Left hindlimb (tissue), 1 donor: ENCODE measurements around the gene COL4A1.

Experiments used
- DNase-seq: peaks from one replicate; pipeline ENCODE4 v3.0.0-alpha.2; 2018

Gene COL4A1

GRCh38 chr13:110150384-110151101 is 156.4 kb downstream of the COL4A1 start:
- no peak for DNase-seq

DNA sequence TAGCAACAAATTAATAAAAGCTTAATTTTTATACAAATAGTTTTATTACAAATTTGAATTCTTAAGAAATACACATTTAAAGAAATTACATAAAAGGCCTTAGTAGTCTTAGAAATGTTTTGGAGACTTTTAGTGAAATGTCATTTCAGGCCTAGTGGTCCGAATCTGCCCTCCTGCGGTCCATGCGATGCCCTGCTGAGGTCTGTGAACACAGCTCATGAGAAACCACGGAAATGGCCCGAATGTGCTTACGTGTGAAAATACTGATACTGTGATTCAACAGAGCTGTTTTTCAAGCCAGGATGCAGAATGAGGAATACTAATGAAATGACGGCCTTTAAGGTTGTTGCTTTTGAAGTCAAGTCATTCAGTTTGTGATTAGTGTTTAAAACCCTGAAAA is 157.9 kb downstream of the COL4A1 start:
- DNase-seq = no peak

- DNase-seq = no peak
These were observed 166.9 kb downstream of the COL4A1 start for GRCh38 chr13:110140099-110140498.

GRCh38 chr13:110138700-110139036 is 168.3 kb downstream of the COL4A1 start:
- no peak for DNase-seq

- DNase-seq = peak; percentile 63
These were observed 168.8 kb downstream of the COL4A1 start for GRCh38 chr13:110138010-110138699.

DNA sequence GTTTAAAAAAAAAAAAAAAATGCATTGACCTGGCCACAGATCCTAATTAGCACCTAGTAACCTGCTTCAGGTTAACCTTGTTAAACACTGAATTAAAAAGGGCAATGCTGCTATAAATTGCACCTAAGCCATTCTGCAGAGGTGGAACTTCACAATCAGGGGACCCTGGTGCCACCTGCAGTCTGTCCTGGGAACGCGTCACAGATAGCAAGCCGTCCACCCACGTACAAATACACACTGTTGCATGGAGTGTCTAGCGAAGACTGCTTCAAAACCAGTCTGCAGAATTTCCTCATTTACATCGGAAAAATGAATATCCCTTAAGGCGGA is 169.3 kb downstream of the COL4A1 start:
- DNase-seq = peak; percentile 40

- DNase-seq = peak; percentile 39
These were observed 170.0 kb downstream of the COL4A1 start for GRCh38 chr13:110136660-110137585.

DNA sequence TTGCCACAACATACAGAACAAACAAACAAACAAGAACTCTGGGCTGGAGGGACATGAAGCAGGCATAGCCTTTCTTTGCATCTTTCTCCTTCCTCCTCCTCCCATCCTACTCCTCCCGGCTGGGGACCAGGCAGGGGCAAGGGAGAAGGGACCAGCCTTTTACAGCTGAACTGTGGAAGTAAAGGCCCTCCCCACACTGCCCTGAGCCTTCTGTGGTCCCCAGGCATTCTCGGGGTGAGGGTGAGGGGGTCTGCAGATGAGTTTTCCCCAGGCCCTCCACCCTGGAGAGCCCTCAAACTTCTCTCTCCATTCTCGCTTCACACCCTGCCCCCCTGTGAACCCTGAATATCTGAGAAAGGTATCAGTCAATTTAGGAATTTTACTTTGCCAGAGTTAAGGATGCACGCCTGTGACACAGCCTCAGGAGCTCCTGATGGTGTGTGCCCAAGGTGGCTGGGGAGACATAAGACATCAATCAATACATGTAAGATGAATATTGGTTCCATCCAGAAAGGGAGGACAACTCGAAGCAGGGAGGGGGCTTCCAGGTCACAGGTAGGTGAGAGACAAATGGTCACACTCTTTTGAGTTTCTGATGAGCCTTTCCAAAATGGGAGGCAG is 170.9 kb downstream of the COL4A1 start:
- no peak for DNase-seq

GRCh38 chr13:110134801-110135200 is 172.2 kb downstream of the COL4A1 start:
- no peak for DNase-seq

- DNase-seq = no peak
These were observed 173.3 kb downstream of the COL4A1 start for GRCh38 chr13:110133425-110134235.

DNA sequence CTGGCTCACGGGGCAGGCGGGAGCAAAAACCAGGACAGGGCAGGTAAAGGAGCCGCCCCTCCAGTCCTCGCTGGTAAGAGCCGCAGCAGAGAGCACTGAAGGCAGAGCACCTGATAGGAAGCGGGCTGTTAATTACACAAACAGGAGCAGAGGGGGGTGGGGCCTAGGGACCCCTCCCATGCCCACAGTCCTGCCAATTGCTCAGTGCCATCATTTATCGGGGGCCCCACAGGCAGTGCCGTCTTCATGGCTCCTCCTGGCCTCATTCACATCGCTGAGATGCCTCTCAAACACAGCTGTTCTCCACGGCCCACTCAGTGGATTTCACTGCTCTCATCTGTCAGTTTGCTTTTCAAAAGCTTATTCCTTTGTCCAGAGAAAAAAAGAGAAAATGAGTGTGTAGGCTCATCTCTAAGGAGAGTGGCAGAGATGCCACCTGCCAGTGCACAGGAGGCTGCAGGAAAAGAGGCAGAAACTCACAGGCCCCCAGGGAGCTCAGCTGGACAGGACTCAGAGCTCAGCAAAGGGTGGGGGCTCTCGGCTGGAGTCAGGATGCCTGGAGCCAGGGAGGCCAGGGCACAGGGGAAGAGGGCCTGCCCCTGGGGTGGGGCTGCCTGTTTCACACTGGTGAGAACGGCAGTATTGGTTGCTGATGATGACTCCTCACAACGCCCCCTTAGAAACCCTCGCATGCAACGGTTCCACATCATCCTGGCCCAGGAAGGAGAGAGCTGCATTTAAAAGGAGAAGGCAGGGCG is 174.6 kb downstream of the COL4A1 start:
- peak; percentile 47 for DNase-seq

DNA sequence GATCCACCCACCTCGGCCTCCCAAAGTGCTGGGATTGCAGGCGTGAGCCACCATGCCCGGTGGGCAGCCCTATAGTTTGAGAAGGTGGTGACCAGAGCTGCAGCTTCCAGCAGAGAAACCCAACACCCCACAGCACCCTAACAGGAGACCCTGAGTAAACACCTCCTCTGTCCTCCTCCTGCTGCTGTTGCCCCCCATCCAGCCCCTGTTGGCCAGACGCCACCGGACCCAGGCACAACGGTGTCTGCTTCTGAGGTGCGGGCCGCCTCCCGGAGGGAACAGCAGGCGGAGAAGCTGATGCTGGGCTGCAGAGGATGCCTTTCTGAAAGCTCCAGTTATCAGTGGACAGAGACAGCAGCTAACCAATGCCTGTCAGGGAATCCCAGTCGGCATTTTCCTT is 175.5 kb downstream of the COL4A1 start:
- DNase-seq = no peak

- DNase-seq = no peak
These were observed 176.5 kb downstream of the COL4A1 start for GRCh38 chr13:110130431-110130830.

DNA sequence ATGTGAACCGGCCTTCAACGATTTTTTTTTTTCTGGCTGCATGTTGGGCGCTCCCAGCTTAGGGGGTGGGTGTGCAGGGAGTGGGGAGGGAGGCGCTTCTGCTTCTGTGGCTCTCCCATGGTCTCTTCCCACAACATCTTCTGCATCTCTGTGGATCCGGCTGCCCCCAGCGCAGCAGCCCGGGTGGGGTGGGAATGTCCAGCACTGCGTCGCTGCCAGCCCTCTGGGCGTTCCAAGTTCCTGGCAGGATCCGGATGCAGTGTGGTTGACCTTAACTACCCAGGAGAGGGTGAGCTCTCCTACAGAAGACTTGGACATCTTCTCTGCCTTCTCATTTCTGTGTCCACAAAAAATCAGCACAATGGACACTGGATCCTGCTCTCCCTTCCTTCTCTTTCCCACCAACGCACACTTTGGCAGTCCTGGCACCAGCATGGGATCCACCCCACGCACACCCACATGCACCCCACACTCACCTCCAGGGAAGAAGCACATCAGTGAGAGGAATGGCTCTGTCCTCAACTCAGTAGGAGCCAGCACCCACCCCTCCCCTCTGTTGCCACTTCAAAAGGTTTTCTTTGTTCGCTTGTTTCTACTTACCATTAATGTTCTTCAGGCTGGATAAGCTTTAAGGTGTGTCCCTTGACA is 177.3 kb downstream of the COL4A1 start:
- no peak for DNase-seq

DNA sequence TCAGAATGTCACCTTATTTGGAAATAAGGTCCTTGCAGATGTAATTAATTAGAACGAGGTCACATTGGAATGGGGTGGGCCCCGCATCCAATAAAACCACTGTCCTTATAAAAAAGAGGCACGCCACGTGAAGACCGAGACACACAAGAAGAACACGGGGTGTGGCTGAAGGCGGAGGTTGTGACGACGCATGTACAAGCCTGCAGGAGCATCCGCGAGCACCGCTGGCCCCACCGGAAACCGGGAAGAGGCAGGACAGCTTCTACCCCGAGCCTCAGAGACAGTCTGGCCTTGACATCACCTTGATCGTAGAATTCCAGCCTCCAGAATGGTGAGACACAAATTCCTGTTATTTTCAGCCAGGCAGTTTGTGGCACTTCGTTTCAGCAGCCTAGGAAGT is 177.9 kb downstream of the COL4A1 start:
- no peak for DNase-seq

DNA sequence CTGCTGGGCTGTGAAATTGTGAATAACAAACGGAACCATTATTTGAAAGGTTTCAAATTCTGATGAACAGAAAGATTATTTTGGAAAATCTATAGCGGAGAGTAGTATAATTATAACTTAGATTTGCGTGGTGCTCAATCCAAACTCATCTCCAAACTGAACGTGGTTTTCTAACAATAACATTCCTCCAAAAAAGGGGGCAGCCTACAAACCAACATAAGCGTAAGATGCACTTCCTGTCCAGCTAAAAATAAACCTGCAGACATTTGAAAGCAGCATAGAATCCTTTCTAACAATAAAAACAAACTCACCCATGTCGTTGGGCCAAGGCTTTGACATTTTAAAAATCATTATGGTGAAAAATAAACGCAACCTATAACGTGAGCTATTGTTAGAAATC is 178.4 kb downstream of the COL4A1 start:
- no peak for DNase-seq

DNA sequence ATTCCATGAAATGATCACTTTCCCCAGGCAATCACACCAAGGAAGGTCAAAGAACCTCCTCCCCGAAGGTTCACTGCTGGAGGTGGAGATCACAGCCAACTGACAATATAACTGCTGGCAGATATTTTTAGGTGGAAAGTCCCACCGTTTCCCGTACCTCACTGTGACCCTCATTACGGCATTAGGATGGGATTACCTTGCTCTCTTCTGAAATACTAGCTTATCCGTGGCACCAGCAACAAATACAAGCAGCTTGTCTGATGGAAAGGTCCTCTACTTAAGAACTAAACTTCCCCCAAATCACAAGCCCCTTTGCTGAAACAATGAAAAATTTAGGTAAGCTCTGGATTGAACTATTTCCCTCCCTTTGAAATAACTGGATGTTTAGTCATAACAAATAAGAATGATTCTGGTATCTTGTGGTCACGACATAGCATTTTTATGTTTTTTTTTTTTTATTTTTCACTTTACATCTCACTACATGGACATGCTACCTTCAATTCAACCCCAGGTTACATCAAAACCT is 178.9 kb downstream of the COL4A1 start:
- DNase-seq = no peak

GRCh38 chr13:110126391-110126961 is 180.5 kb downstream of the COL4A1 start:
- DNase-seq = peak; percentile 54

DNA sequence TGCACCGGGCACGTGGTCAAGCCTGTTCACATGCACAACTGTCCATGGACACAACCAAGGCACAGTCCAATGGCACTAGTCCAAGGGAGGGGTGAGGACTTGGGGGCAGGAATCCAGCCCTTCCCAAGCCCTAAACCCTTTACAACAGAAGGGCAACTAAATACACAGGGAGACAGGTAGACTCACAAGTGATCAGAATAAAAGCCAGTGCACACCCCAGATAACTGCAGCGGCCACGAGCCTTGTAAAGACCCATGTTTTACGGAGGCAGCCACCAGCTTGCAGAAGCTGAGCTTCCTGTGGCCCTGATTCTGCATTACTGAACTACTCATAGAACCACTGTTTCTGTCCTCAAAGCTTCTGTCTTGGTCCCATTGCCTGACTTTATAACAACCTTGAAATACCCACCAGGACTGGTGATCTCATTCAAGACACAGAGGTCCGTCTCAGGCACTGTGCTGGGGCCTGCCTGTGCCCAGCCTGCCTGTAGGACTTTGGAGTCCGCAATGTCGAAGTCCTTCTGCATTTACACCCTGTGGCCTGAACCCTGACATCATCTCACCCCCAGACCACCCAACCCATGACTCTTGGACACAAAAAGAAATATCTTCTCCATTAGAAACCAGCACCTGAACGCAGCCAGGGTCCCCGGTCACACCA is 181.2 kb downstream of the COL4A1 start:
- no peak for DNase-seq

DNA sequence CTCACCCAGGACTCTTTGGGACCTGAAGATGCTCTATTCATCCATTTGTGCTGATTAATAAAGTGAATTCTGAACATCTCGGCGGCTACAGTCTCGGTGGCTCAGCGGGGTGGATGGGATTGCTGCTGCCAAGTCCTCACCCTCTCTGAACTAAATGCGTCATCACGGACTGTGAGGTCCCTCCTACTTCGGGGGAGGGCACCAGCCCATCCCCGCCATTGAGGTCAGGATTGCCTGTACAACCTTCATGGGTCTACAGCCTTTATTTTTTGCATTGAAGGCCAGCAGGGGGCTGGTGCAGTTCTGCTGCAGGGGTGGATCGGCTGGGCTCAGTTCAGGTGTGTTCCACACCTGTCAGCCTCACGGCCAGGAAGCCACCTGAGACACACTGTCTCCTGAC is 181.8 kb downstream of the COL4A1 start:
- no peak for DNase-seq
